ENCODE data around the gene RARB.

Gene RARB

DNA sequence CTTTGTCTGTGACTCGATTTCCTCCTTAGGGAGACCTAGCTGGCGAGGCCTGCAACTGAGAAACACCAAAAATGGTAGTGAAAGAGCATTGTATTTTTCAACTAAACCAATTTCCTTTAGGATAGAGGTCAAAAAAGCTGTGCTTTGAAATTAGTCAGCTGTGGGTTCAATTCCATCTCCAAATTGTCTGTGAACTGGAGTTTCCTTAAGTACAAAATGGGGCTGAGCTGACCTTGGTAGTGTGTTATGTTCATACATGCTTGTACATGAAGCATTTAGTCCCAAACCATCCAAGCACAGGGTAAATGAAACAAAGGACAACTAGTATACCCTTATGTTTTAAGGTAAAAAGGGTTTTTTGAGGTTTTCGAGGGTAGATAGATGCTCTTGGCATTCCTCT lies 99.3 kb downstream of the RARB start:
- ATAC-seq (replicated peaks), result no peak
- no peak for DNase-seq
- Mint-ChIP-seq H3K4me3 (no peak overlapping the region), H3K36me3 (ENCODE audit: insufficient read depth) (no peaks in the 10 kb centered on the region), H3K9me3 (peaks cover 0 to 7% of the 10 kb centered on the region in 2 donors), H3K27ac (no peak overlapping the region), H3K4me1 (ENCODE audit: low read depth in 2 of 2) (no peaks in the 10 kb centered on the region), H3K27me3 (peaks cover 16 to 27% of the 10 kb centered on the region in 2 donors)

DNA sequence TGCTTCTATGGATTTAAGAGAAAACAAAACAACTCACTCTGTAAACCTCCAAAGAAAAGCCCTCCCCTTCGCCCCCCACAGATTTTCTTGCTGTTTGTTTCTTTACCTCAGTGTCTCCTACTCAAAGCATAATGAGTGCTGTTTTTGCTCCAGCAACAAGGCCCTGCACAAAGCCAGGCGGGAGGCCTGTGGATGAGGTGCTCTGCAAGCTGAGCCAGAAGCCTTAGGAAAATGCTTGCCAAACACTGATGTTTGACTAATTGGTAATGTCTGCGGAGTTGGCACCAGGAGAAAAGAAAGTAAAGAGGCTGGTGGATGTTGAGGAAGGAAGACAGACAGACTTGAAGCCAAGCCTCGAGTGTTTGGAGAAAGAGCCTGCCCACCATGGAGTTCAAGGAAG lies 99.7 kb downstream of the RARB start:
- no peak for DNase-seq
- peaks cover 16 to 27% of the 10 kb centered on the region in 2 donors for H3K27me3 Mint-ChIP-seq
- no peaks in the 10 kb centered on the region for H3K36me3 Mint-ChIP-seq (ENCODE audit: insufficient read depth)
- no peak overlapping the region for H3K4me3 Mint-ChIP-seq
- no peak for ATAC-seq (replicated peaks)
- no peaks in the 10 kb centered on the region for H3K4me1 Mint-ChIP-seq (ENCODE audit: low read depth in 2 of 2)
- peaks cover 0 to 7% of the 10 kb centered on the region in 2 donors for H3K9me3 Mint-ChIP-seq
- no peak overlapping the region for H3K27ac Mint-ChIP-seq

DNA sequence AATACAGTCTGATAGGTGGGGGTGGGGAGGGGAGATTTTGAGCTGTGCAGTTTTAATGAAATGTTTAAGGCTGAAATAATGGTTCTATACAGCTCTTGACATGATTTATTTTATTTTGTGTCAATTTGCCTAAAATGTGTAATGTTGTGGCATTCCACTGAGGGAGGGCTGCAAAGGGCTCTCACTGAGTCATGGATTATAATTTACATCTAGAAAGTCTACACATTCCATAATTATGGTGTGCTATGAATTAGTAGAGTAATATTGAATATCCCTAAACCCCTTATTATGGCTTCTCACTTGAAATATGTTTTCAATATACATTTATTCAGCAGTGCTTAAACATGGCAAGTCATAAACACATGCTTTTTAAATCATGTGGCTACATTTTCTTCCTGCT lies 103.9 kb downstream of the RARB start:
- no peaks in the 10 kb centered on the region for H3K36me3 Mint-ChIP-seq (ENCODE audit: insufficient read depth)
- H3K4me1 Mint-ChIP-seq (ENCODE audit: low read depth in 2 of 2), result no peaks in the 10 kb centered on the region
- H3K4me3 Mint-ChIP-seq, result no peak overlapping the region
- DNase-seq (no peak), ATAC-seq (replicated peaks) (no peak)
- H3K9me3 Mint-ChIP-seq, result peaks cover 0 to 7% of the 10 kb centered on the region in 2 donors
- H3K27me3 Mint-ChIP-seq, result peaks cover 5 to 18% of the 10 kb centered on the region in 2 donors
- H3K27ac Mint-ChIP-seq, result no peak overlapping the region

DNA sequence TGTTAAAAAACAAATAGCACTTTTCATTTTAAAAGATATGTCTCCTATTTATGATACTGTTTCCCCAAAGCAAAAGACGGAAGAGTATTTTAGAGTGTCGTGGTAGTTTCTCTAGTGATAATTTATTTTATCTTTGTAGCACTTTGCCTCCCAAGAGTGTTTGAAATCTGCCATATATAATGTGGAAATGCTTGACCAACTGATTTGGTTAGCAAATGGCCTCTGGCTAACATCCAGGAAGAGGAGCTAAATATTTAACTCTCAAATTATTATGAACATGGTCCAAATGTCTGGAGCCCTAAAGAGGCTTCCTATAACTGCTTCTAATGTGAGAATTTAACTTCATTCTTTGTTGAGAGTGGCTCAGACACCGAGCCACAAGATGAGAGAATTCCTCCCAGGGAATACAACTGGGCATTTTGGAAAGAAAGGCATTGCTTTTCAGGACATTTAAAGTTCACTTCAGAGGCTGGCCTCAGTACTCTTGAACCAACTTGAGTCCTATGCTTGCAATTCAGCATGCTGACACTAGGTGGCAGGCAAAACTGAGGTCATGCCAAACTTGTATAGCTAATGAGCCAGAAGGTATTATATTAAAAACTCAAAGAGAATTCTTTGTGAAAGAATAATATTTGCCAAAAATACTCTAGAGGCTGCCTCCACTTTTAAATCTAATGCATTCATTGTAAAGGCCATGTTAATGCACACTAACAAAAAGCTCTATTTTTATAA lies 104.5 kb downstream of the RARB start:
- Mint-ChIP-seq H3K27ac (no peak overlapping the region), H3K9me3 (peaks cover 0 to 7% of the 10 kb centered on the region in 2 donors), H3K4me1 (ENCODE audit: low read depth in 2 of 2) (no peaks in the 10 kb centered on the region), H3K4me3 (no peak overlapping the region), H3K36me3 (ENCODE audit: insufficient read depth) (no peaks in the 10 kb centered on the region), H3K27me3 (peaks cover 5 to 17% of the 10 kb centered on the region in 2 donors)
- DNase-seq (no peak), ATAC-seq (replicated peaks) (no peak)

DNA sequence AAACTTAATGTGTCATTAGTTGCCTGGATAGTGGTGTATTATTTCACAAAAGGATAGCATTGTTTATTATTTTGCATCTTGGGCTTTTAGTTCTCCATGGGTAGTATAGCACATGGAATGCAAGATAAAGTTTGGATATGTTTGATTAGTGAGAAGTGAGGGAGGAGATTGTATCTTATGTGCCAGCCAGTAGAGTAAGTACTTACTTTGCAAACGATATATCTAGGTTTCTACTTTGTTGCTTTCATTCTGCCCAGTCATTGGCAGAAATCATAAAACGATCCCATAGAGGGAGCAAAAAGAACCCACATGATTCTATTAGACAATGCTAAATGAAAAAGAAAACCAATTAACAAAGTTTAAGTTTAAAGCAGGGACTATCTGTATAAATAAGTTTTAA lies 105.3 kb downstream of the RARB start:
- H3K27ac Mint-ChIP-seq, result no peak overlapping the region
- peaks cover 0 to 12% of the 10 kb centered on the region in 2 donors for H3K27me3 Mint-ChIP-seq
- no peaks in the 10 kb centered on the region for H3K36me3 Mint-ChIP-seq (ENCODE audit: insufficient read depth)
- ATAC-seq (replicated peaks) (no peak), DNase-seq (no peak)
- no peak overlapping the region for H3K4me3 Mint-ChIP-seq
- H3K9me3 Mint-ChIP-seq, result peaks cover 0 to 7% of the 10 kb centered on the region in 2 donors
- no peaks in the 10 kb centered on the region for H3K4me1 Mint-ChIP-seq (ENCODE audit: low read depth in 2 of 2)

DNA sequence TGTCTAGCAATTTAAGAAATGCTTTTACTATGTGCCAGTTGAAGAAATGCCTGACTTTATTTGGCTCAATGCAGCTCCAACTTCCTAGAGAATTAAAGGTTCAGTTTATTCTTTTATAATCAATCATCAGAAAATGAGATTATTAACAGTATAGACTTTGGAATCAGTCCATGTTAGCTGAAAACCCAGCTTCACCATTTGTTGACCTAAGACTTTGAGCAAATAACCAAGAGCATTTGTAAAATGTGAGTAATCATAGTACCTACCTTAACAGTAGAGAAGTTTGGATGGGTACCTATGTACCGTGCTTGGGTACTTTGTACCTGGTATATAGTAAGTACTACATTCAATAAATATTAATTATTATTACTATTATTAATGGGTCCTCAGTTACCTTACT lies 105.9 kb downstream of the RARB start:
- H3K9me3 Mint-ChIP-seq, result peaks cover 0 to 7% of the 10 kb centered on the region in 2 donors
- peaks cover 0 to 12% of the 10 kb centered on the region in 2 donors for H3K27me3 Mint-ChIP-seq
- DNase-seq (no peak), ATAC-seq (replicated peaks) (no peak)
- H3K36me3 Mint-ChIP-seq (ENCODE audit: insufficient read depth), result no peaks in the 10 kb centered on the region
- H3K4me1 Mint-ChIP-seq (ENCODE audit: low read depth in 2 of 2), result no peaks in the 10 kb centered on the region
- no peak overlapping the region for H3K27ac Mint-ChIP-seq
- no peak overlapping the region for H3K4me3 Mint-ChIP-seq

DNA sequence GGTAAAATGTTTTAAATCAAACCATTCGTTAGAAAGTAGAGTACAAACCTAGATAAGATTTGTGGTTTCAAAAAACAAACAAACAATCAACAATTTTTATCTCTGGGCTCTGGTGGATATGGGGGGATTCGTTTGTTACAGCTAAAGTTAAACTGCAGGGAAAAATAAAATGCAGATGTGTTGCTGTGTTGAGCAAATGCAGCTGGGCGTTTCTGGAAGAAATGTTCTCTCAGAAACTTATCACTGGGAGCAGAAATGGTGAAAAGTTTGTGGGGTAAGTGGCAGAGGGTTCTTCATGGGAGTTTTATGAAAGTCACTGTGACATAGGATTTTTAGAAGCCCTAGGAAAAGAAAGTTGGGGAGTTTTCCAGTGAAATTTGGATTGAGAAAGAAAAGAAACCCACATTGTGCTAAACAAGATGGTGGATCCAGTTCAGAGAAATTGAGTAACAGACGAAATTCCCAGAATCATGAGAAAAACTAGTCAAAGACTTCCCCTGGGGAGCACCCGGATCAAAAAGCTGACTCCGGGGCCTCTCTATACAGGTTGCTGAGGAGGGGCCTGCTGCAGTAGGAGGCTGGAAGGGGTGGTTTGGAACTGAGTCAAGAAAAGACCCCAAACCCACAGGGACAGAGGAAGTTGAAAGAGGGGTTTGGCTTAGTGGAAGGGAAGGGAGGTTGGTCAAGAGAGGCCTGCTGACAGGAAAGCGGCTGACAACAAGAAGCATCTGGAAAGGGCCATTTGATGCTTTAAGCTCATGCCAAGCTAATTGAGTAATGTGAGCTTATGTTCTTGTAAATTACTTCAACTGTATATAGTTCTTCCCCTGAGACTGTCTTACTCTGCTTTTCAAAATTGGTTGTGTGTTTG lies 108.7 kb downstream of the RARB start:
- ATAC-seq (replicated peaks) (no peak), DNase-seq (no peak)

DNA sequence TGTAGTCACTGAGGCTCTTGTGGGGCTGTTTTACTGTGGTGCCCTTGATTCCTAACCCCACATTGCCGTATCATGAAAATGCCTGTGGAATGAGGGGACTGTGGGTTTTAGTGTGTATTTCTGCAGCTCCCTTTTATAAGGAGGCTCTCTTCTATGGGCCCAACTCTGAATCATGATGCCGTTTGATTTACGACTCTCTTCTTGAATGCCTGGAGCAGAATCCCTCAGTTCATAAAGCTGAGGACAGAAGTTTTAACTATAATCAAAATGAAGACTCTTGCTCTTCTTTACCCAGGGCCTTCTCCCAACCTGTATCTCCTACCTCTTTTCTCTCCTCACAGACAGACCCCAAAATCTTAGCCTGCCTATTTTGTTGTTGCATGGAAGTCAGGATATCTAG lies 109.5 kb downstream of the RARB start:
- Mint-ChIP-seq H3K9me3 (no peaks in the 10 kb centered on the region), H3K27ac (no peak overlapping the region), H3K36me3 (ENCODE audit: insufficient read depth) (no peaks in the 10 kb centered on the region), H3K27me3 (peaks cover 13 to 27% of the 10 kb centered on the region in 2 donors), H3K4me1 (ENCODE audit: low read depth in 2 of 2) (no peaks in the 10 kb centered on the region), H3K4me3 (no peak overlapping the region)
- ATAC-seq (replicated peaks), result no peak
- no peak for DNase-seq

More for the DNA sequence above, 108.7 kb downstream of the RARB start:
- Mint-ChIP-seq H3K4me1 (ENCODE audit: low read depth in 2 of 2) (no peaks in the 10 kb centered on the region), H3K27ac (no peak overlapping the region), H3K27me3 (peaks cover 9 to 21% of the 10 kb centered on the region in 2 donors), H3K36me3 (ENCODE audit: insufficient read depth) (no peaks in the 10 kb centered on the region), H3K9me3 (no peaks in the 10 kb centered on the region), H3K4me3 (no peak overlapping the region)

DNA sequence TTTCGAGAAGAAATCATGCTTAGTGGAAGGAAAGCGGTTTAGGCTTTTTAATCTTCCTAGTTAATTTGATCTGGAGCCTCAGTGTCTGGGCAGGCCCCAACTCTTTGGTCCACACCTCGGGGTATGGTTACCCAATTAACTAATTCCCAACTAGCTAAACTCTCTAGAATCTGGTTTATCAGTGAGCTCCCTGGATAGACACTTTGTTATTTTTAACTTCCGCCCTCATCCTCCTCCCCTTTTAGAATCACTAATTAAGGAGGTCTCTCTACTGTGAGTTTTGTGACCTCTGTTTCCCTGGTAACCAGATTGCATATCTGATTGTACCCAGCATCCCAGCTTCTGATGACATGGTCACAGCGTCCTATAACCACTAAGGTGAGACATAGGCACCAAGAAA lies 112.2 kb downstream of the RARB start:
- Mint-ChIP-seq H3K27me3 (peaks cover 23 to 43% of the 10 kb centered on the region in 2 donors), H3K9me3 (no peaks in the 10 kb centered on the region), H3K27ac (no peak overlapping the region), H3K36me3 (ENCODE audit: insufficient read depth) (no peaks in the 10 kb centered on the region), H3K4me3 (no peak overlapping the region), H3K4me1 (ENCODE audit: low read depth in 2 of 2) (no peaks in the 10 kb centered on the region)
- no peak for ATAC-seq (replicated peaks)
- no peak for DNase-seq

DNA sequence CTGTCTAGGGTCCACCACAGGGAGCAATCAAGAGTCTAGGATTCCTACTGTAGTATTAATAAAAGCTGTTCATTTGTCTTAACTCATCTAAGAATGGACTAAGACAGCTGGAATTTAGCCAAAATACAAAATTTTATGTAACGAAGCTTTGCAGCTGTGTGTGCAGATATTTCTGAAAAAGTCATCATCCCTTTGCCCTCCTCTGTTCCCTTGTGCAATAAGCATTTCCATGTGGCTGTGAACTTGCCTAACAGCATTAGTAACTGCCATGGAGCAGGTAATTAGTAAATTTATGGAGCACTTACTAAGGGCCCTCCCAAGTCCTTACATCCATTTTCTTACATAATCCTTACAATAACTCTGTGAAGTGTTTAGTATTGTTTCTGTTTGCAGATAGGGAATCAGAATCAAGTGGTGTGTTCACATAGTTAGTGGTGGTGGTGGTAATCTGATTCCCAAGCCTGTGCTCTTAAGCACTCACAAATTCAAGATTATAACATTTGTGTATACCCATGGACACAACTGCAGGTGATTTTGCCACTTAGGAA lies 114.5 kb downstream of the RARB start:
- no peak for DNase-seq
- no peak overlapping the region for H3K4me3 Mint-ChIP-seq
- H3K9me3 Mint-ChIP-seq, result no peaks in the 10 kb centered on the region
- H3K27me3 Mint-ChIP-seq, result peaks cover 30 to 42% of the 10 kb centered on the region in 2 donors
- no peak for ATAC-seq (replicated peaks)
- no peaks in the 10 kb centered on the region for H3K36me3 Mint-ChIP-seq (ENCODE audit: insufficient read depth)
- H3K27ac Mint-ChIP-seq, result no peak overlapping the region
- H3K4me1 Mint-ChIP-seq (ENCODE audit: low read depth in 2 of 2), result no peaks in the 10 kb centered on the region

DNA sequence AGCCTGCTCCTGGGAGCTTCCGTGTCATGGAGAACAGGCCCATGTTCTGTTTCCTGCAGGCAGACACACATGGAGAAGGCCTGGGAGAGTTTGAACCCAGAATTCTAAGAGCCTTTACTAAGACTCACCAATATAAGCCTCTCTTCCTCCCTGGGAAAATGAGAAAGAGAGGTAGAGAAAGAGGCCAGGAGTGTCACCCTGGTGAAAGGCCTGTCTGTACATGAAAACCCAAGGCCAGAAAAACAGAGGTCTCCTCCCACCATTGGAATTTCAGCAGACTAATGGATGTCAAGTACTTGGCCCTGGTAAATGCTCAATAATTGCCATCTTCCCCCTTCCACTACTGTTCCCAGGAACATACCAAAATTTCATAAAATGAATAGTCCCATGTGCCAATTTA lies 119.0 kb downstream of the RARB start:
- DNase-seq, result no peak
- Mint-ChIP-seq H3K4me1 (ENCODE audit: low read depth in 2 of 2) (no peaks in the 10 kb centered on the region), H3K27ac (no peak overlapping the region), H3K4me3 (no peak overlapping the region), H3K9me3 (no peaks in the 10 kb centered on the region), H3K27me3 (peaks cover 19 to 29% of the 10 kb centered on the region in 2 donors), H3K36me3 (ENCODE audit: insufficient read depth) (no peaks in the 10 kb centered on the region)
- no peak for ATAC-seq (replicated peaks)

DNA sequence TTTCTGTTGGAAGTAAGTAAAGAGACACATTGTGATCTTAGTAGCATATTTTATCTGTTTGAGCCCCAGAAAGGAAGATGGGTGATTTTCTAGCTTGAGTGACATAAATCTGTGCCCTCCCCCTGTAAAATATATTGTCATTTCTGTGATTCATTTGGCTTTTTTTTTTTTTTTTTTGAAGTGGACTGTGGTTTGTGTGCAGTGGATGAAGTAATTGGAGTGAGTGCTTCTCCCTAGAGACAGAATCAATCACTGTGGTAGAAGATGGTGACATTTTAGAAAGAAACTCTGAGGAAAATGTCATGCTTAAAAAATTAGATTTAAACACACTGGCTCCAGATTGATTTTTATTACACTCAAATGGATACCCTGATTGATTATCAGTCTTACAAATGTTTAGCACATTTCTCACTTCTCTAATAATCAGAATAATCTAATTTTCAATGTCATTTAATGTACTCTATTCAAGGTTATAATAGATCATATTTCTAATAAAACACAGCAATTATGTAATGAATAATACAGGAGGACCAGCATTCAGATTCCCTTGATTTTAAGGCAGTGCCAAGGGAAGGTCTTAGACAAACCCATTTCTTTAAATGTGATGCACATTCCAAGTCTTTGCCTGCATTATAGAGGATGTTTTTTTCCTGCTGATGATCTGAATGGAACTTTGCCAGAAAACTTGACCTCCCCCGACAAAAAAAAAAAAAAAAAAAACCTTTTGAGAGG lies 120.0 kb downstream of the RARB start:
- no peaks in the 10 kb centered on the region for H3K36me3 Mint-ChIP-seq (ENCODE audit: insufficient read depth)
- no peak for ATAC-seq (replicated peaks)
- H3K4me1 Mint-ChIP-seq (ENCODE audit: low read depth in 2 of 2), result no peaks in the 10 kb centered on the region
- H3K27ac Mint-ChIP-seq, result no peak overlapping the region
- DNase-seq, result no peak
- no peak overlapping the region for H3K4me3 Mint-ChIP-seq
- H3K27me3 Mint-ChIP-seq, result peaks cover 14 to 26% of the 10 kb centered on the region in 2 donors
- H3K9me3 Mint-ChIP-seq, result no peaks in the 10 kb centered on the region

DNA sequence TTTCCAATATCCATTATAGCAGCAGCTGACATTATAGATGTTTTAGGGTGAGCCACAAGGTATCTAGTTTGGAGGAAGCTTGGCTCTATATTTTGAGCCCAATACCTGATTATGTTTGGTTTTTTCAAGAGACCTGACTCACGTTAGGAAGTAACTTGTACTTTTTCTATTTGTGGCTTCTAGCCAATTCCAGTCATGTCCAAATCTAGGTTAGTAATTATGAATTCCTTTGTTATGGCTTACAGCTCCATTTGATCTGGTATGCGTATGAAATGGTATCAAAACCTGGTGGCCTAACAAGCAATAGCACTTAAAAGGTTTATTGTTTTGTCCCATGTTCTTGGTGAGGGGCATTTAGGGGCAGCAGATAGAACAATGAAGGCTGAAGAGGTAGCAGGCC lies 120.8 kb downstream of the RARB start:
- Mint-ChIP-seq H3K27ac (no peak overlapping the region), H3K27me3 (peaks cover 7 to 20% of the 10 kb centered on the region in 2 donors), H3K9me3 (no peaks in the 10 kb centered on the region), H3K4me1 (ENCODE audit: low read depth in 2 of 2) (no peaks in the 10 kb centered on the region), H3K36me3 (ENCODE audit: insufficient read depth) (no peaks in the 10 kb centered on the region), H3K4me3 (no peak overlapping the region)
- ATAC-seq (replicated peaks) (no peak), DNase-seq (no peak)
